Lung (tissue), 12 donors: ENCODE data around the gene KCNIP4. TPM values are rescaled to one million over a fixed set of nuclear protein-coding genes. Genes with fewer than 3 reads are reported as not detected.

Experiments
- ATAC-seq: fragments of 200-7000 bp; cut with Tn5 transposase; one replicate; pipeline ENCODE4 v1.9.1; 2020; ENCODE audit warnings: moderate number of reproducible peaks; ENCODE audit not compliant: insufficient read depth, low FRiP score
- DNase-seq, 3 donors: peaks; one replicate each; pipeline ENCODE4 v3.0.0-alpha.2; 2013 to 2017
- H3K27ac ChIP-seq, 2 donors: one replicate each; pipeline ENCODE4 v1.5.1; 2013; ENCODE audit warnings: mild to moderate bottlenecking in 2 of 2, moderate library complexity in 2 of 2, control low read depth in 1 of 2, inconsistent platforms in 1 of 2, low read depth in 1 of 2, low read length in 1 of 2
- H3K27me3 ChIP-seq, 3 donors: one replicate each; pipeline ENCODE4 v1.5.1; 2013; ENCODE audit warnings: low read length in 2 of 3; ENCODE audit not compliant: control insufficient read depth in 3 of 3, insufficient read depth in 3 of 3
- H3K36me3 ChIP-seq, 4 donors: one replicate each; pipeline ENCODE4 v1.5.1; 2013; ENCODE audit warnings: low read length in 4 of 4, mild to moderate bottlenecking in 1 of 4, moderate library complexity in 1 of 4; ENCODE audit not compliant: control insufficient read depth in 4 of 4, insufficient read depth in 4 of 4
- H3K4me1 ChIP-seq, 5 donors: one replicate each; pipeline ENCODE4 v1.5.1; 2013; ENCODE audit warnings: low read length in 5 of 5, mild to moderate bottlenecking in 2 of 5, moderate library complexity in 1 of 5; ENCODE audit not compliant: control insufficient read depth in 5 of 5, insufficient read depth in 5 of 5
- H3K4me3 ChIP-seq: one replicate; pipeline ENCODE4 v1.5.1; 2013; ENCODE audit warnings: mild to moderate bottlenecking, control low read depth, moderate library complexity
- H3K9ac ChIP-seq, 2 donors: one replicate each; pipeline ENCODE4 v1.5.1; 2013; ENCODE audit warnings: low read length in 2 of 2, control low read depth in 1 of 2; ENCODE audit not compliant: insufficient read depth in 1 of 2
- H3K9me3 ChIP-seq, 4 donors: one replicate each; pipeline ENCODE4 v1.5.1; 2013; ENCODE audit warnings: low read length in 3 of 4, mild to moderate bottlenecking in 1 of 4, moderate library complexity in 1 of 4; ENCODE audit not compliant: control insufficient read depth in 4 of 4, insufficient read depth in 3 of 4
- WGBS, 2 donors: extraction: QIAGEN DNeasy Blood & Tissue Kit; methylation state at CpG; one replicate each; pipeline ENCODE4 v1.1.7; 2013; 5-methylcytosine and 5-hydroxymethylcytosine counted together
- polyA plus RNA-seq, 2 donors: library from polyadenylated mRNA; stranded (reverse); fragments of 200-250 nt; gene quantifications; one replicate each; pipeline ENCODE4 v1.2.1, GENCODE V29; 2013
- total RNA-seq, 2 donors: library from RNA; depleted of rRNA in 1 of 2; stranded (reverse); fragments of >200 nt in 1 of 2; gene quantifications; one replicate each; pipeline ENCODE4 v1.2.1, GENCODE V29; 2014 to 2021
- TF ChIP-seq, protein P1 (sequence below): IDR thresholded peaks from 2 replicates; pipeline ENCODE4 v1.5.1; 2012; ENCODE audit warnings: mild to moderate bottlenecking; ENCODE audit errors: control extremely low read depth, extremely low read depth
- donor health status: control.
- donor health status: control.
- donor health status: Bipolar disorder and iron deficiency.
- donor health status: healthy.
- donor health status: DM: yes; HTN: yes; CAD: no.

Gene KCNIP4
- total and polyA plus RNA-seq, 4 donors: 0.11 TPM; not detected in 3

DNA sequence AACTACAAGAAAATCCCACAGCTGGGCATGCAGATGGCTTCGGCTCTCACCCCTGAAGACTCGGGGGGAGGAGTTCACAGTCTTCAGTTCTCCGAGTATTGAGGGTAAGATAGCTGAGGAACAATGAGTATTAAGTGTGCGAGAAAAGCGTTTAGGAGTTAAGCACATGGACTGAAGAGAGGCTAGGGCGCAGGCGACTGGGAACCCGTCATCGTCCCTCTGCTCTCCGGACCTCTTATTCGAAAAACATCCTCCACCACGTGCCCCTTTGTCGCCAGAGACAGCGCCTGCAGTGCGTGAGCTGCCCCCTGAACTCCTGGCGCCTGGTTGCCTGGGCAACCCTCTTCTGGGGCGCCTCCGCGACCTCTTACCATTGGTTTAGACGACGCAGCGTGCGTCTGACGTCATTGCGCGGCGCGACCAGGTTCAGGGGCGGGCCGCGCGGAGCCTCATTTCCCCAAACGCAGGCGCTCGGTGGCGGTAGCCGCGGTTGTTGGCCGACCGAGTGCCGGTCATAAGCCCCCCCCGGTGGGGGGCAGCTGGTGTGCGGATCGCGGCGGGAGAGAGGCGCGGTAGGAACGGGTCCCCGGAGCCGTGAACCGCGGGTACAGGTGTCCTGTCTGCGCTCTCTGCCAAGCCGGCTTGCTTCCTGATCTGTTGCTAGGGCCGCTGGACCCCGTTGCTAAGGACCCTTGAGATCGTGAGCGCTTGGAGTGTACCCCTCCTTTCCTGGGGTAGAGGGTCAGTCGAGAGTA, 1248.4 kb downstream of the KCNIP4 start, which contains the start of gene PACRGL:
Gene PACRGL, plus strand, starts transcription at position 452 of the 755 bp plus-strand sequence. CDS start 4,024 bp downstream, outside the sequence.
- H3K4me1 ChIP-seq: peaks cover 2 to 27% (median 10%) of the 10 kb centered on the region in 5 donors
- H3K9ac ChIP-seq: peak within 1 kb of the TSS; percentile 93 to 94
- H3K9me3 ChIP-seq: no peaks in the 10 kb centered on the region
- peak within 1 kb of the TSS; percentile 98 for H3K4me3 ChIP-seq
- H3K27me3 ChIP-seq: no peaks in the 10 kb centered on the region
- peaks cover under 1 to 13% (median 4%) of the 10 kb centered on the region in 4 donors for H3K36me3 ChIP-seq
- WGBS, 2 donors: 0% methylated on average over 60 of the region's 60 CpGs
- peak within 1 kb of the TSS; percentile 38 to 78 for H3K27ac ChIP-seq
- TF ChIP-seq, protein P1, sequence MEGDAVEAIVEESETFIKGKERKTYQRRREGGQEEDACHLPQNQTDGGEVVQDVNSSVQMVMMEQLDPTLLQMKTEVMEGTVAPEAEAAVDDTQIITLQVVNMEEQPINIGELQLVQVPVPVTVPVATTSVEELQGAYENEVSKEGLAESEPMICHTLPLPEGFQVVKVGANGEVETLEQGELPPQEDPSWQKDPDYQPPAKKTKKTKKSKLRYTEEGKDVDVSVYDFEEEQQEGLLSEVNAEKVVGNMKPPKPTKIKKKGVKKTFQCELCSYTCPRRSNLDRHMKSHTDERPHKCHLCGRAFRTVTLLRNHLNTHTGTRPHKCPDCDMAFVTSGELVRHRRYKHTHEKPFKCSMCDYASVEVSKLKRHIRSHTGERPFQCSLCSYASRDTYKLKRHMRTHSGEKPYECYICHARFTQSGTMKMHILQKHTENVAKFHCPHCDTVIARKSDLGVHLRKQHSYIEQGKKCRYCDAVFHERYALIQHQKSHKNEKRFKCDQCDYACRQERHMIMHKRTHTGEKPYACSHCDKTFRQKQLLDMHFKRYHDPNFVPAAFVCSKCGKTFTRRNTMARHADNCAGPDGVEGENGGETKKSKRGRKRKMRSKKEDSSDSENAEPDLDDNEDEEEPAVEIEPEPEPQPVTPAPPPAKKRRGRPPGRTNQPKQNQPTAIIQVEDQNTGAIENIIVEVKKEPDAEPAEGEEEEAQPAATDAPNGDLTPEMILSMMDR: no peak
- ATAC-seq (peak; percentile 100), DNase-seq (peak; percentile 98 to 99 (median 98))

DNA sequence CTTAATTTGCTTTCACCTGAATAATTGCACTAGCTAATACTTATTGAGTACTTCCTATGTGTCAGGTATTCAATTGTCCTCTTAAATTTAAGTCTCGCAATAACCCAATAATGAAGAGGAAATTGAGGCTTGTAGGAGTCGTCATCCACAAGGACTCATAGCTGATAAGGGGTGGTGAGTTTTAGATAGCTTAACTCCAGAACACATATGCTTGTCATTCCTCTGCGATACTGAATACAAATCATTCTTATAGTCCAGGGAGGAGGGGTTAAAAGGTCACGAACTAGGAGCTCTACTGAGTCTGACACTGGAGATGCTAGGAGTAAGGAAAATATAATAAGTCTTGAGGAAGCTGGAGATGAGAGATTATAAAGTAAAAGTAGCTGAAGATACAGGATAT, 1249.8 kb downstream of the KCNIP4 start:
- H3K4me3 ChIP-seq: no peak overlapping the region
- ATAC-seq (no peak), DNase-seq (no peak)
- H3K36me3 ChIP-seq: peaks cover 0 to 4% (median 0%) of the 10 kb centered on the region in 4 donors
- 53 to 63% methylated on average over 4 of the region's 4 CpGs for WGBS, 2 donors
- H3K27ac ChIP-seq: no peak overlapping the region
- H3K27me3 ChIP-seq: no peaks in the 10 kb centered on the region
- no peaks in the 10 kb centered on the region for H3K9me3 ChIP-seq
- H3K4me1 ChIP-seq: peaks cover 2 to 27% (median 10%) of the 10 kb centered on the region in 5 donors
- TF ChIP-seq, protein P1: no peak
- no peak overlapping the region for H3K9ac ChIP-seq

DNA sequence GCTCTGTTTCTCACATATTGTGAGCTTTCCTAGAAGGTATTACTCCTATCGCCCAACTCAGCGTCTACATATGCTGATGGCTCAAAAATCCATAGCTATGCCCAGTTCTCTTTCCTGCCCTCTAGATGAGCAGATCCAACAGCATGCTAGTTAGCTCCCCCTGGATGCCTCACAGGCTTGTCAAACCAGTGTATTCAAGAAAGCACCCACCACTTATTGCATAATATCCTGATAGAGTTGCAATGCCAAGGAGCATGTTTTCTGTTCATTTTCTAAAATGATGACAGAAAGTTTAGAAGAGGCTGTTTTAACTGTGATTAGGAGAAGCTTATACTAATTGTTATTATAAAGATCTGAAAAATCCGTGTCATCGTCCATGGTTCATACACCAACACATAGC, 1250.2 kb downstream of the KCNIP4 start:
- Histone ChIP-seq H3K27me3 (no peaks in the 10 kb centered on the region), H3K36me3 (peaks cover 0 to 3% (median 0%) of the 10 kb centered on the region in 4 donors), H3K4me1 (peaks cover 2 to 27% (median 10%) of the 10 kb centered on the region in 5 donors), H3K4me3 (no peak overlapping the region), H3K27ac (no peak overlapping the region), H3K9me3 (no peaks in the 10 kb centered on the region), H3K9ac (no peak overlapping the region)
- WGBS, 2 donors: 79 to 90% methylated on average over 4 of the region's 4 CpGs
- DNase-seq: peak in 2 of 3 donors; percentile 30 to 50
- ATAC-seq: no peak
- TF ChIP-seq, protein P1: no peak
